Activated CD4-positive, CD25-positive, alpha-beta regulatory T cell treated with anti-CD3 and anti-CD28 coated beads, Interleukin-2, amount 50 U/mL, for 24 hours (primary cell): ENCODE results near the gene STK24.

ENCODE experiments used
- ATAC-seq, 2 donors: fragments of 150-1000 bp; cut with Tn5 transposase; one replicate each; pipeline ENCODE4 v1.10.0; 2021; ENCODE audit warnings: mild to moderate bottlenecking in 1 of 2, moderate library complexity in 1 of 2

Gene STK24

GRCh38 chr13:98447130-98447529, 129.8 kb downstream of the STK24 start:
- ATAC-seq, result no peak

- no peak for ATAC-seq
These were observed 130.7 kb downstream of the STK24 start for GRCh38 chr13:98446234-98446621.

GRCh38 chr13:98445340-98446233, 131.3 kb downstream of the STK24 start:
- ATAC-seq, result peak; percentile 87 to 88

- no peak for ATAC-seq
These were observed 132.5 kb downstream of the STK24 start for GRCh38 chr13:98444381-98444780.

- ATAC-seq, result no peak
These were observed 133.0 kb downstream of the STK24 start for GRCh38 chr13:98443800-98444325.

GRCh38 chr13:98443329-98443728, 133.6 kb downstream of the STK24 start:
- ATAC-seq, result no peak

GRCh38 chr13:98442391-98443230, 134.3 kb downstream of the STK24 start:
- no peak for ATAC-seq

- no peak for ATAC-seq
These were observed 135.7 kb downstream of the STK24 start for GRCh38 chr13:98441056-98441676.

GRCh38 chr13:98440390-98441055, 136.4 kb downstream of the STK24 start:
- ATAC-seq, result no peak

GRCh38 chr13:98439896-98440295, 137.0 kb downstream of the STK24 start:
- ATAC-seq, result no peak

GRCh38 chr13:98439126-98439828, 137.6 kb downstream of the STK24 start:
- ATAC-seq, result no peak

GRCh38 chr13:98438246-98439125, 138.4 kb downstream of the STK24 start:
- no peak for ATAC-seq

- no peak for ATAC-seq
These were observed 140.5 kb downstream of the STK24 start for GRCh38 chr13:98436233-98436910.

- ATAC-seq, result no peak
These were observed 141.5 kb downstream of the STK24 start for GRCh38 chr13:98435376-98435775.

GRCh38 chr13:98434060-98434459, 142.8 kb downstream of the STK24 start:
- ATAC-seq, result no peak

GRCh38 chr13:98433654-98434053, 143.3 kb downstream of the STK24 start:
- ATAC-seq, result no peak

- no peak for ATAC-seq
These were observed 144.3 kb downstream of the STK24 start for GRCh38 chr13:98432638-98433037.

- no peak for ATAC-seq
These were observed 146.8 kb downstream of the STK24 start for GRCh38 chr13:98429977-98430736.

- ATAC-seq, result no peak
These were observed 147.4 kb downstream of the STK24 start for GRCh38 chr13:98429531-98429930.
